Endodermal cell (in vitro differentiated cells): Measurements from ENCODE around the gene CCM2. TPM values are rescaled to one million over a fixed set of nuclear protein-coding genes. Genes with fewer than 3 reads are reported as not detected.

Experiments
- DNase-seq: peaks from one replicate; pipeline ENCODE4 v3.0.0-alpha.2; 2017
- H3K27ac ChIP-seq: 2 replicates; pipeline ENCODE4 v1.5.1; 2013; ENCODE audit warnings: mild to moderate bottlenecking, low read depth, low read length, moderate library complexity
- H3K27me3 ChIP-seq: 2 replicates; pipeline ENCODE4 v1.6.1; 2013; ENCODE audit warnings: mild to moderate bottlenecking, low read length, moderate library complexity; ENCODE audit not compliant: insufficient read depth, control insufficient read depth, poor library complexity, severe bottlenecking
- H3K36me3 ChIP-seq: 2 replicates; pipeline ENCODE4 v1.7.0; 2013; ENCODE audit warnings: mild to moderate bottlenecking, low read length, moderate library complexity; ENCODE audit not compliant: control insufficient read depth, insufficient read depth
- H3K4me1 ChIP-seq: one replicate; pipeline ENCODE4 v1.7.0; 2013; ENCODE audit warnings: low read length; ENCODE audit not compliant: control insufficient read depth, insufficient read depth
- H3K4me3 ChIP-seq: 2 replicates; pipeline ENCODE4 v1.5.1; 2013; ENCODE audit warnings: mild to moderate bottlenecking, low read length, moderate library complexity
- H3K9ac ChIP-seq: 2 replicates; pipeline ENCODE4 v1.6.1; 2013; ENCODE audit warnings: mild to moderate bottlenecking, low read length, moderate library complexity; ENCODE audit not compliant: poor library complexity, severe bottlenecking; ENCODE audit errors: extremely low read depth
- H3K9me3 ChIP-seq: 2 replicates; pipeline ENCODE4 v1.6.1; 2013; ENCODE audit warnings: mild to moderate bottlenecking, low read length, moderate library complexity; ENCODE audit not compliant: control insufficient read depth
- H3K27ac Mint-ChIP-seq: 2 replicates; pipeline ENCODE4 v1.8.0; 2020; ENCODE audit warnings: mixed read lengths
- H3K27me3 Mint-ChIP-seq: 2 replicates; pipeline ENCODE4 v1.8.0; 2021; ENCODE audit warnings: mild to moderate bottlenecking, mixed read lengths; ENCODE audit not compliant: insufficient read depth
- H3K36me3 Mint-ChIP-seq: 2 replicates; pipeline ENCODE4 v1.8.0; 2020; ENCODE audit warnings: low read depth, mixed read lengths
- H3K4me1 Mint-ChIP-seq: 2 replicates; pipeline ENCODE4 v1.8.0; 2020; ENCODE audit warnings: mixed read lengths
- H3K4me3 Mint-ChIP-seq: 2 replicates; pipeline ENCODE4 v1.8.0; 2020; ENCODE audit warnings: mild to moderate bottlenecking, moderate library complexity, mixed read lengths
- H3K9me3 Mint-ChIP-seq: 2 replicates; pipeline ENCODE4 v1.8.0; 2020; ENCODE audit warnings: mild to moderate bottlenecking, mixed read lengths
- CTCF ChIP-seq: fragments of 200-600 bp; sonication (generic); conservative IDR thresholded peaks from 2 replicates; pipeline ENCODE4 v1.5.0; 2021; ENCODE audit warnings: antibody characterized with exemption, mild to moderate bottlenecking
- WGBS, 2 experiments: methylation state at CpG; one replicate each; pipeline versions ENCODE4 v1.1.5 to v1.1.7; 2013; ENCODE audit warnings: missing lambda C conversion rate in 2 of 2, mixed read lengths in 1 of 2; ENCODE audit not compliant: insufficient coverage in 1 of 2, insufficient read length in 1 of 2; 5-methylcytosine and 5-hydroxymethylcytosine counted together
- total RNA-seq, 2 donors: library from RNA; stranded (reverse); fragmentation: NEBNext Ultra II Directional in 1 of 2; extraction: Animal tissue kit (Norgen Biotek cat#: 25700) in 1 of 2; gene quantifications; 2 replicates in 1 of 2; 3 replicates in 1 of 2; pipeline ENCODE4 v1.2.1, GENCODE V29; 2021

Gene CCM2
- total RNA-seq, 2 donors from 2014 or later: 37.4 to 38.1 TPM

- H3K36me3 ChIP-seq: peaks cover 30% of the 10 kb centered on the region
Observed at GRCh38 chr7:45061806-45062425, 61.9 kb downstream of the CCM2 start.

GRCh38 chr7:45064047-45064725, 64.2 kb downstream of the CCM2 start:
- Histone ChIP-seq H3K4me1 (no peaks in the 10 kb centered on the region), H3K36me3 (peaks cover 45% of the 10 kb centered on the region), H3K9me3 (no peaks in the 10 kb centered on the region), H3K4me3 (no peak overlapping the region), H3K27ac (no peak overlapping the region), H3K27me3 (no peaks in the 10 kb centered on the region), H3K9ac (no peak overlapping the region)
- no peak for DNase-seq
- peak overlapping the region; percentile 35 for H3K27ac Mint-ChIP-seq
- H3K9me3 Mint-ChIP-seq: no peaks in the 10 kb centered on the region
- H3K4me1 Mint-ChIP-seq: no peaks in the 10 kb centered on the region
- H3K27me3 Mint-ChIP-seq: no peaks in the 10 kb centered on the region
- H3K36me3 Mint-ChIP-seq: peaks cover 35% of the 10 kb centered on the region
- no peak for TF ChIP-seq CTCF
- no peak overlapping the region for H3K4me3 Mint-ChIP-seq
- WGBS, 2 experiments: 93% methylated on average over 16 of the region's 16 CpGs

More at GRCh38 chr7:45061806-45062425, 61.9 kb downstream of the CCM2 start:
- H3K9ac ChIP-seq: no peak overlapping the region
- Mint-ChIP-seq H3K4me1 (no peaks in the 10 kb centered on the region), H3K4me3 (no peak overlapping the region), H3K36me3 (peaks cover 28% of the 10 kb centered on the region), H3K27me3 (no peaks in the 10 kb centered on the region), H3K27ac (no peak overlapping the region), H3K9me3 (no peaks in the 10 kb centered on the region)
- H3K9me3 ChIP-seq: no peaks in the 10 kb centered on the region
- no peak overlapping the region for H3K27ac ChIP-seq
- 80 to 87% methylated on average over 1 of the region's 1 CpG for WGBS, 2 experiments
- no peak for DNase-seq
- H3K27me3 ChIP-seq: no peaks in the 10 kb centered on the region
- no peak for TF ChIP-seq CTCF
- H3K4me3 ChIP-seq: no peak overlapping the region
- H3K4me1 ChIP-seq: no peaks in the 10 kb centered on the region

- Histone ChIP-seq H3K9ac (no peak overlapping the region), H3K27me3 (no peaks in the 10 kb centered on the region), H3K36me3 (peaks cover 53% of the 10 kb centered on the region), H3K4me3 (no peak overlapping the region), H3K4me1 (no peaks in the 10 kb centered on the region), H3K27ac (no peak overlapping the region), H3K9me3 (no peaks in the 10 kb centered on the region)
- no peaks in the 10 kb centered on the region for H3K4me1 Mint-ChIP-seq
- 88 to 96% methylated on average over 4 to 12 of the region's 12 CpGs for WGBS, 2 experiments
- H3K27me3 Mint-ChIP-seq: no peaks in the 10 kb centered on the region
- H3K36me3 Mint-ChIP-seq: peaks cover 40% of the 10 kb centered on the region
- no peak for DNase-seq
- no peaks in the 10 kb centered on the region for H3K9me3 Mint-ChIP-seq
- peak overlapping the region; percentile 17 for H3K27ac Mint-ChIP-seq
- TF ChIP-seq CTCF: no peak
- H3K4me3 Mint-ChIP-seq: no peak overlapping the region
Observed at GRCh38 chr7:45065031-45065995, 65.3 kb downstream of the CCM2 start.
